IPS-18c (cell line): ENCODE measurements around the gene FBXL14.
A peak's percentile ranks its signal among the peaks of the same experiment; 100 is the strongest.

Experiments used
- H3K4me3 ChIP-seq: 2 replicates; pipeline ENCODE4 v1.7.0; 2013; ENCODE audit warnings: low read depth, mild to moderate bottlenecking, low read length, moderate library complexity; ENCODE audit not compliant: insufficient read depth
- H3K9me3 ChIP-seq: one replicate; pipeline ENCODE4 v1.6.1; 2013; ENCODE audit warnings: mild to moderate bottlenecking, low read length, moderate library complexity; ENCODE audit not compliant: control insufficient read depth, insufficient read depth

FBXL14 gene

DNA sequence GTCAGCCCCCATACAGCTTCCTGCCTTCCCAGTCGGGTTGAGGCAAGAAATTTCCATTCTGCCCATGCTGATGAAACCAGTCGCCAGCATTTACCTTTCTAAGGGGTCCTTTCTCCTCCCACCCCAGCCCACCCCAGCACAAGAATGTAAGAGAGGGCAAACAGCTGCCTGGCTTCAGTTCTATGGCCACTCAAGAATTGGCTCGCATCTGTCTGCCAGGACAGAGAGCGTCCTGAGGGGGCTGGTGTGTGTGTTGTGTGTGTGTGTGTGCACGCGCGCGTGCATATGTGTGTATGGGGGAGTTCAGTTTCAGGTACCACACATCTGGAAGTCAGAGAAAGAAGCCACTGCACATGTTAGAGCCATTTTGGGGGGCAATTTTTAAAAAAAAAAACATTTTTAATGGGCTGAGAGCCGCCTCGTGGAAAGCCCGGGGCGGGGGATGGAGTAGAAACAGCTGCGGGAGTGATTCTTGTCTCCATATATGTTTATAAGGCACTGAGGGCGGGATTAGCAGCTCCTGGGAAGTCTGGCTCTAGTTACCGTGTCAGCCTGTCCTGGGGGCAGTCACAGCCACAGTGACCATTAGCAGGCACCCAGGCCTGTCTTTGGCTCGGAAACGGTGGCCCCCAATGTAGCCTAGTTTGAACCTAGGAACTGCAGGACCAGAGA is 34.4 kb upstream of the FBXL14 start, which contains the start of gene WNT5B:
WNT5B (plus strand) TSS at position 566 of the 672 bp plus-strand sequence. CDS start 2,124 bp downstream, outside the sequence.
- Histone ChIP-seq H3K4me3 (peak within 1 kb of the TSS; percentile 60), H3K9me3 (no peaks in the 10 kb centered on the region)

DNA sequence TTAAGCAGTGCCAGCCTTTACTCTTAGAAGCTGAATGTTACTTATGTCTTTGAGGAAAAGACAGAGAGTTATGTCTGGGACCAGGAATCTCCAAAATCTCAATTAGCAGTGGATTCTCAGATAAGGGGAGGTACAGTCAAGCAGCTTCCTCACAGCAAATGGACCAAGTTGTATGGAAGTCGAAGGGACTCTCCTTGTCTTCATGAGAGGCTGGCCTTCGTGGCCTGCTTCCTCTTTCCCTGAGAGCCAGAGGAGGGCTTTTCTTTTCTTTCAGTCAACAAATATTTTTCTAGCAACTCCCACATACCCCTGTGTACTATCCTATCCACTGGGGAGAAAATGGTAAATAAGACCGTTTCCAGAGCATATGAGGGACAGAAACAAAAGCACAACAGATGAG is 28.0 kb upstream of the FBXL14 start:
- no peak overlapping the region for H3K4me3 ChIP-seq
- H3K9me3 ChIP-seq, result no peaks in the 10 kb centered on the region

GRCh38 chr12:1620092-1620491 is 25.7 kb upstream of the FBXL14 start:
- Histone ChIP-seq H3K4me3 (no peak overlapping the region), H3K9me3 (no peaks in the 10 kb centered on the region)

GRCh38 chr12:1619587-1619986 is 25.2 kb upstream of the FBXL14 start:
- no peak overlapping the region for H3K4me3 ChIP-seq
- H3K9me3 ChIP-seq, result no peaks in the 10 kb centered on the region

DNA sequence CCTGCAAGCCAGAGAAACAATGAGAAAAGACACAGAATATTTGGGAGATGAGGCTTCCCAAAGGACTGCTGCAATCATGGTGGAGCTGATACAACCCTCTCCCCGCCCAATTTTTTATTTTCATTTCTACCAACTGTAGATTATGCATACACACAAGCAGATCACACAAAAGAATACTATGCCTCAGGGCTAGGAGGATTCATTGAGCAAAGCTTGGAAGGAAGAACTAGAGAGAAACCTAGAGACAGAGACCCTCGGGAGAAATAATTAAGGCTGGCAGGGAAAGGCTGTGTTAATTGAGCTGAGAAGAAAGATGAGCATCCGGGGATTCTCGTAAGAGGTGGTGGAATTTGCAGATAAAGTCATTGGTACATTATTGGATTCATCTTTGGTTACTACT is 24.8 kb upstream of the FBXL14 start:
- no peak overlapping the region for H3K4me3 ChIP-seq

DNA sequence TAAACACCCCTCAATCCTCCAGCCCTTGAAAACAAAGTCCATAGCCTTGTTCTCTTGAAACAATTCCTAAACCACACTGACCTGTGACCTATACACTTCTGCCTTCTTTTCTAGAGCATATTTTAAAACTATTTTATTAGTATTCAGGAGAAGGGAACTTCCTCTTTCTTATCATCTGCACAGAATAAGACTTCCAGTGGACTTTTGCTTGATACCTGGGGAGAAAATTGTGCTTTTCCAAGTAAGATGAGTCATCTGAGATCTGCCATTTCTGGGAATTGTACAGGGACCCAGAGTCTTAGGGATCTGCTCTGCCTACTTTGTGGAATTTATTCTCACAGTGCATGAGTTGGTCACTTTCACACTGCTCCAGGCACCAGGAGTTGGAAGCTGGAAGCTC is 24.1 kb upstream of the FBXL14 start:
- Histone ChIP-seq H3K9me3 (no peaks in the 10 kb centered on the region), H3K4me3 (no peak overlapping the region)

More for the DNA sequence above, 24.8 kb upstream of the FBXL14 start:
- H3K9me3 ChIP-seq, result no peaks in the 10 kb centered on the region

GRCh38 chr12:1616233-1617066 is 22.1 kb upstream of the FBXL14 start:
- no peaks in the 10 kb centered on the region for H3K9me3 ChIP-seq
- H3K4me3 ChIP-seq, result no peak overlapping the region

DNA sequence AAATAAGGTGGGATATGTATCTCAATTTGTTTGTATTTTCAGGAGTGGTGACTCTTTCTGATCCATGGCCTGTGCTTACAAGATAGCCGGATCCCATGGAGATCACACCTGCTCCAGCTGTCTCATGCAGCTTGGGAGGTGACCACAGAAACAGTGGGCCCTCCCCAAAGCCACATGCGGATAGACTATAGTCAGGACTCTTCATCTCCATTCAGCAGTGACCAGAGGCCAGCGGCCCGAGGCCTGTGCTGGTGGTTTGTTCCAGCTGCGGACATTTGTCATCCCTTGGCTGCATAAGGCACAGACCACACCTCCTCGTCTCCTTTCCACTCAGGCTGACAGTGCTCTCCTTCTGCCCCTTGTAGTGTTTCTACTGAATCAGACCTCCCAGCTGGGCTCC is 20.0 kb upstream of the FBXL14 start:
- Histone ChIP-seq H3K4me3 (no peak overlapping the region), H3K9me3 (no peaks in the 10 kb centered on the region)

GRCh38 chr12:1613860-1614259 is 19.5 kb upstream of the FBXL14 start:
- H3K4me3 ChIP-seq, result no peak overlapping the region

DNA sequence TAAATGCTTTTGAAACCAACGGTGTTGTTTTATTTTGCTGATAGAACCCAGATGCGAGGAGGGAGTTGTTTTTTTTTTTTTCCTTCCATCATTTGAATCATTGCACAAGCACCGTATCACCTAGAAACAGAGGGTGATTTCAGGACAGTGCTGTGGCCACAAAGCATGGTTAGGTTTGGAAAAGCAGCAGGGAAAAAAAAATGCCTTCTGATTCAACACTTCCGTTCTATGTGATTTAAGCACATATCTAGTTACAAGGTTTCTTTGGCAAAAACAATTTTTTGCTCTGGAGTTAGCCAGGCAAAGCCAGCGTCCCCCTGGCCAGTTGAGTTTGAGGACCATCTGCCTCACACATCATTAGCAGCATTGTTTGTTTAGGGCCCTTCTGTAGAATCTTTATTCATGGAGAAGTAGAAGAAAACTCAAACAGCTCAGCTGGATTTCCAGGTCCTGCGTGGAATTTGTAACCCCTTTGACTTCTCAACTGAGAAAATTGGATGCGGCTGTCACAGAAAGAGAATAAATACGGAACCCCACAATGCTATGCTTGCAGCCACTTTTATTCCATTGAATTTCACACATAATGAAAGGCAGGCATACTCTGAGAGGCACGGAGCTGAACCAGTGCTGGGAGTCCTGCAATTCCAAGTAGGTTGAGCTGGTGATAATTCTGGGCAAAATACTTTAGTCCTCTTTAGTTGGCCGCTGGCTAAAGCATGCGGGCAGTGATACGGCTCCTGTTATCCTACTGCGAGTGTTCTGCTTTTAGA is 17.6 kb upstream of the FBXL14 start:
- Histone ChIP-seq H3K4me3 (no peak overlapping the region), H3K9me3 (no peaks in the 10 kb centered on the region)

More at GRCh38 chr12:1613860-1614259, 19.5 kb upstream of the FBXL14 start:
- H3K9me3 ChIP-seq, result no peaks in the 10 kb centered on the region

DNA sequence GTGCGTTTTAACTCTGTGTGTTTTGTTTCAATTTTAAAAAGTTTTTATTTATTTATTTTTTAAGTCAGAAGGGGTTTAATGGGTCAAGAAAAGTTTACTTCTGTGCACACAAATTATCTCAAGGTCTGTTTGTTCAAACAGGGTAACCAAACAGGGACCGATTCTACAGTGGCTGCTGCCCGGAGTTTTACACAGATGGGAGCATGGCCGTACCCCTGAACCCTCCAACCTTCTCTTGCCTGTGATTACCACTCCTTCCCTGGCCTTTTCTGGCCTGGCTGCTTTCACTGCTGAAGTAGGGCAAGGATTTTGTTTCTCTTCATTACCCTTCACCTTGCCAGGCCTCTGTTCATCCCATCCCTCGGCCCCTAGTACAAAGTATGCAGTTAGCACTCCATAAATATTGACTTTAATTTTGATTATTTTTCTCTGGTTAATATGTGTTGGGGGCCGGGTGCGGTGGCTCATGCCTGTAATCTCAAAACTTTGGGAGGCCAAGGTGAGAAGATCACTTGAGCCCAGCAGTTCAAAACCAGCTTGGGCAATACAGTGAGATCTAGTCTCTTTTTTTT is 15.8 kb upstream of the FBXL14 start:
- H3K4me3 ChIP-seq, result no peak overlapping the region
- no peaks in the 10 kb centered on the region for H3K9me3 ChIP-seq

- H3K9me3 ChIP-seq, result no peaks in the 10 kb centered on the region
- no peak overlapping the region for H3K4me3 ChIP-seq
Measured at GRCh38 chr12:1608713-1609119, 14.3 kb upstream of the FBXL14 start.

DNA sequence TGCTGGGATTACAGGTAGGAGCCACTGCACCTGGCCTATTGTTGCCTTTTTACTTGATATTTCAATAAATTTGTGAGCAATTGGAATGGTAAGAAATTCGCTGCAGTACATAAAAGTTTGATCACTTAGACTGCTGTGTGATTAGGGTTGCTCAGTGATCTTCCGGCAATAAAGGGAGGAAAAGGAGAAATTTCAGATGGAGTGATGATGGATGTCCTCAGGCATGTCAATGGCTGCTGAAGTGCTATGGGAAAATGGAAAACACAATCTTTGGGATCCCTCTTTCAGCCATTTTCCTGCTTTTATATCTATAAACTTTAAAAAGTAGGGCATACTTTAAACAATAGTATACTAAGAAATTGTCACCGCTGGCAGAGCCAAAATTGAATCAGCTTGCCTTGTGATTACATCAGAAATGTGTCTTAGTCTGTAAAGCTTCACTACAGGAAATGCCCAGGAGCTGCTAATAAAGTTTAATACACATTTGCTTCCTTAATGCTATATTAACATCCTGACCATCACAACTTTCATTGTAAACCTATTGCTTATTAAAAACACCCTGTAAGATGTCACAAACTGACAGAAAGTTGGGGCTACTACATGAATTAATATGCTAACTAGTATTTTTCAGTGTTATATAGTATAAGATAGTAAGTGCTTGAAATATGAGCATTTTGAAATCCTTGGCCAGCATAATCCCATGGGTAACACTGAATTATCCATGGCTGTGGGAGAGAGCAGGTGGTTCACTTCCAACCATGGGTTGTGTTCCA is 13.7 kb upstream of the FBXL14 start:
- H3K4me3 ChIP-seq, result no peak overlapping the region
- no peaks in the 10 kb centered on the region for H3K9me3 ChIP-seq

DNA sequence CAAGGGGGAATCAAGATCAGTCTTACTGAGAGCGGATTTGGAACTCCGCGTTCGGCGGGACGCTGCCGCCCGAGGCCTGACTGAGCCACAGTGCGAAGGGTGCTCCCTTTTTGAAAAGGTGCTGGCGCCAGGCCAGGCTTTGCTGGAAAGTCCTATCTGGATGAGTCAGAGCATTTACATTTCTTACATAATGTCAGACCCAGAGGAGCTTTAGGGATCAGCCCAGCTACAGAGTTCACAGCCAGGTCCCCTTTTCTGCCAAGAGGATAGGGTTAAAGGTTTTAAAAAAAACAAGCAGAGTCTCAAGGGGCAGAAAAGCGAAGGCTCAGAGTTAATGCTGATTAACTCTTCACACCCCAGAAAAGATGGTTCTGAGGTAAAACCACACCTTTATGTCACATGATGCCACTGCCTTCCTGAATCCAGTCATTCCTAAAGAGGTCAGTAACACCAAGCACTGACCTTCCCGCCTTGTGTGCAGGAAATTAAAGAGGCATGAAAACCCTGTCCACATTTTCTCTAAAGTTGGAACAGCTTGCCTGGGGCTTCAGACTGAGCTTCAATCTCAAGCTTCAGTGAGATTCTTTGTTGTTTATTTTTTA is 11.7 kb upstream of the FBXL14 start:
- Histone ChIP-seq H3K4me3 (peak overlapping the region; percentile 62; the same call in 1 of the 2 replicates), H3K9me3 (no peaks in the 10 kb centered on the region)

DNA sequence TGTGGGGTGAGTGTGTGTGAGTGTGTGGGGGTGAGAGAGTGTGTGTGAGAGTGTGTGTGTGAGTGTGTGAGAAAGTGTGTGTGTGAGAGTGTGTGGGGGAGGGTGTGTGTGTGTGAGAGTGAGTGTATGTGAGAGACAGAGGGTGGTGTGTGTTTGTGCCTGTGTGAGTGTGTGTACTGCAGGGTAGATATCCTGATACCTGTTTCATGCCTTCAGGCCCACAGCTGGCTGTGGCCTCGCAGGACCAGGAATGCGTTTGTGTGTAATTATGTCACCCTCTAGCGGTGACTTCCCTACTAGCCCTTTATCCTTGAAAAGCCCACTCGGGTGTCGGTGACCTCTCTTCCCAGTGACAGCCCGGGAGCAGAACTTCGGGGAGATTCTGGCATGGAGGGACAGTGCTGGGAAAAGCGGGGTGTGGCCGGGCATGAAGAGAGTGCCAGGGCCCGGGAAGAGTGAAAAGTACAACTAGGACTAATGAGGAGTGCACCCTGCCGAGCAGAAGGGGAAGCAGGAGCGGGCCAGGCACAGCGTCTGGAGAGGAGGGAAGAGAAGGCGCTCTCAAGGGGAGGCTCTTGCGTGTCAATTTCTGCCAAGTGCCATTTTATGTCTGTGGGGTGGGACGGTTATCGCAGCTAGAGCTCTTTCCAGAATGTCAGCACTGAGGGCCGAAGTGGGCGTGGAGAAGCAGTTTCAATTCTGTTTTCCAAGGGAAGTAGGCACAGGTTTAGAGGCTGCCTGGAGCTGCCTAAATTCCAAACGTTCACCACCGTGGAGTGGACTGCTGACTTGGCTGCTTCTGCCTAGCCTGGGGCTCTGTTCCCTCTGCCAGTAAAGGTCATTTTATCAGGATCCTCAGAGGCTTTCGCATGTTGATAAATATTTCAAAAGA is 11.0 kb upstream of the FBXL14 start:
- Histone ChIP-seq H3K9me3 (no peaks in the 10 kb centered on the region), H3K4me3 (peak overlapping the region; percentile 62)
